Activated CD4-positive, alpha-beta T cell treated with anti-CD3 and anti-CD28 coated beads, Interleukin-10, Interleukin-2, amounts not matched to agents 100 ng/mL and 50 ng/mL, durations not matched to agents 16 hours and 8 hours (primary cell): ENCODE data around the gene RAI14.
"Not testable (repeated sequence)": the region's sequence is repeated elsewhere in the genome, so short reads cannot be mapped to it uniquely, and the experiment has no call there.

Source experiments
- DNase-seq: peaks from one replicate; pipeline ENCODE4 v3.0.0-alpha.2; 2020

Gene RAI14

DNA sequence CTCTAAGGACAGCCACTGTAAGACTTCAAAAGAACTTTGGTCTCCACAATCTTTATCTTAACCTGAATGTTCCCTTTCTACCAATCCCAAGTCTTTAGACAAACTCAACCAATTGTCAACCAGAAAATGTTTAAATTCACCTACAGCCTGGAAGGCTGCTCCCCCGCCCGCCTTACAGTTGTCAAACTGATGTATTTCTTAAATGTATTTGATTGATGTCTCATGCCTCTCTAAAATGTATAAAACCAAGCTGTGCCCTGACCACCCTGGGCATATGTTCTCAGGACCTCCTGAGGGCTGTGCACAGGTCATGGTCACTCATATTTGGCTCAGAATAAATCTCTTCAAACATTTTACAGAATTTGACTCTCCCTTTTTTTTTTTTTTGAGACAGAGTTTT is 45.3 kb downstream of the RAI14 start:
- not testable (repeated sequence) for DNase-seq

DNA sequence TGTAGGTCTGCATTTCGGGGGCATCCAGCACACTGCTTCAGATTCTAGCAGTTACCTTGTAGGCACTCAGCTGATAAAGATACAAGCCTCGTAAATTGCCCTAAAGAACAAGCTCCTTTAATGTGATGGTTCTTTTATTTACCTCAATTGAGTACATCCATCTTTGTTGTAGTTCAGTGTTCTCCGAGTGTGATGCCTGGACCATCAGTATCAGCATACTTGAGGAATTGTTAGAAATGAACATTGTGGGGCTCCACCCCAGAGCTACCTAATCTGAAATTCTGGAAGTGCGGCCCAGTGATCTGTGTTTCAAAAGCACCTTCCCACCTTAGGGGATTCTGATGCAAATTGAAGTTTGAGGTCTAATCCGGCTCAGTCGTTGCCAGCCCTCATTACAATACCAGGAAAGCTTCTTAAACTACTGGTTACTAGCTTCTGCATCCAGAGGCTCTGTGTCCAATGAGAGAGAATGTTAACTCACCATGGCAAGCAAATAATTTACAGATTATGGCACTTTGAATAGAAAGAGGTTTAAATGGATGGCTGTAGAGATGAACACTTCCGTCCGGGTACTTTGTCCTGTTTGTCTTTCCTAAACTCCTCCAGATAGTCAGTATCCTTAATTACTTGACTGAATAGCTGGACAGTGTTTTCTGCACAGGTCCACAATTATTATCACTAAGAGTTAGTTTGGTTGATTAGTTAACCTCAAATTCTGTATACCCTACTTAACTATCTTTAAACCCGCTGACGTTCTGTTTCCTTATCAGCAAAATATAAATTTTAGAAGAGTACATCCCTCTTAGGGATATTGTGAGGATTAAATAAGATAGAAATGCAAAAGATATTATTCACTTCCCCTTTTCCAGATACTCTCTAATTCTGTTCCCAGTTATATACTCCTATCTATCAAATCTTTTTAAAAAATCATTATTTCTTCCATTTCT is 47.9 kb downstream of the RAI14 start:
- DNase-seq: no peak

GRCh38 chr5:34706084-34706483 is 50.0 kb downstream of the RAI14 start:
- no peak for DNase-seq

DNA sequence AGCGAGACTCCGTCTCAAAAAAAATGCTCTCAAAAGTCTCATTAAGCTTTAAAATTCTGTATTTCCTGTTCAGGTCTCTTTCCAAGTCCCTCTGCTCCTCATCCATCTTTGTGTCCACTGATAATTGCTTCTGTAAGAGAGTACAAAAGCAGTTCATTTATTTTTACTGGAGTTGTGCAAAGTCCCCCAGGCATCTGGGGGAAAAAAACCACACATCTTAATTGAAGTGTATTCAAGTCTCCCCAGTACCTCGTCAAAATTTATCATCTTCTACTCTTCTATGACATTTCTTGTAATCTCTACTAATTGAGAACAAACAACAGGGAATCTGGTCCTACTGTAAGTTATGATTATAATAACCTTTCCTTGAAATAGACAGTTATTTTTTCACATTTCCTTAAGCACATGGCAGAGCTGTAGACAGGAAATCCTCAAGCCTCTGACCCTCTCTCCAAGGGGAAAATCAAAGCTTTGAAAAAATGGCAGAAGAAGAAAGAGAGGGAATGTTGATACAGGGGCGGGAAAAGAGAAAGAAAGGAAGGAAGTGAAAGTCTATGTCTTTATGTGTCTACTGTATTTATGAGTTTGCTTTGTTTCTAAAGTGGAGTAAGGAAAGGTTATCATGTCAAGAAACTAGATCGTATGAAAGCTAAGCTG is 51.5 kb downstream of the RAI14 start:
- no peak for DNase-seq

DNA sequence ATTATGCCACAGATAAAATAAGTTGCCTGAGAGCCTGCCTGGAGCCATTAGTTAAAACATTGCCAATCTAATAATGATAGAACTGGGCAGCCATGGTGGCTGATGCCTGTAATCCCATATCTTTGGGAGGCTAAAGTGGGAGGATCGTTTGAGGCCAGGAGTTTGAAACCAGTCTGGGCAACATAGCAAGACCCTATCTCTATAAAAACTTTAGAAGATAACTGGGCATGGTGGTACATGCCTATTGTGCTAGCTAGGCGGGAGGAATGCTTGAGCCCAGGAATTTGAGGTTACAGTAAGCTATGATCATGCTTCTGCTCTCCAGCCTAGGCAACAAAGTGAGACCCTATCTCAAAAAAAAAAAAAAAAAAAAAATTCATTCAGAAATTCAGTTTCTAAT is 52.6 kb downstream of the RAI14 start:
- no peak for DNase-seq

GRCh38 chr5:34709861-34710673 is 53.9 kb downstream of the RAI14 start:
- no peak for DNase-seq

GRCh38 chr5:34712565-34712964 is 56.4 kb downstream of the RAI14 start:
- no peak for DNase-seq

DNA sequence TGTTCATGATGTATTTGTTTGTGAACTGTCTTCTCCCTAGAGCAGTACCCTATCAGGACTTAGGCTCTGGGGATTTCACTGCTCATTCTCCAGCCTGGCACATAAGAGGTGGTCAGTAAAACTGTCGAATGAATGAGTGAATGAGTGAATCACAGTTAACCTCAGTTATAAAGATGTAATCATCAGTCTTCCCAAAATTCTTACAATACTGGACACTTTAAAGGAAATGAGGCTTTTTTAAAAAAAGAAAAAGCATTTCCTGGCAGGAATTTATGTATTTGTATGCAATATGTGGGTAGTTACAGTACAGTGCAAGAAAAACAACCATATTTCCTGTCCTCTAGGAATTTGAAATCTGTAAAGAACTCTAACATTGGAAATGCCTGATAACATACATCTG is 59.6 kb downstream of the RAI14 start:
- DNase-seq: no peak

GRCh38 chr5:34716986-34717385 is 60.9 kb downstream of the RAI14 start:
- no peak for DNase-seq

GRCh38 chr5:34717426-34718327 is 61.5 kb downstream of the RAI14 start:
- no peak for DNase-seq

- no peak for DNase-seq
Observed at GRCh38 chr5:34718516-34718915, 62.4 kb downstream of the RAI14 start.

DNA sequence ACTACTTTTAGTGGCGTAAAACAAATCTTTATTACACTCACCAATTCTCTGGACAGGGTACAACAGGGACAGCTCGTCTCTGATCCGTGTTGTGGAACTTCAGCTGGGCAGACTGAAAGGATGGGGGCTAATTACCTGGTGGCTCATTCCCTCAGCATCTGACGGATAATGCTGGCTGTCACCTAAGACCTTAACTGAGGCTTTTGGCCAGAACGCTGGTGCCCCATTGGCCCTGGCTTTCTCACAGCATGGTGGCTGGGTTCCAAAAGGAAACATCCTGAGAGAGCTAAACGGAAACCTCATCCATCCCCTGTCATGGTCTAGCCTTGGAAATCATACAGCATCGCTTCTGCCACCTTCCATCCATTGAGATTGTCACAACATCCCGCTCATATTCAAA is 62.9 kb downstream of the RAI14 start:
- DNase-seq: no peak

DNA sequence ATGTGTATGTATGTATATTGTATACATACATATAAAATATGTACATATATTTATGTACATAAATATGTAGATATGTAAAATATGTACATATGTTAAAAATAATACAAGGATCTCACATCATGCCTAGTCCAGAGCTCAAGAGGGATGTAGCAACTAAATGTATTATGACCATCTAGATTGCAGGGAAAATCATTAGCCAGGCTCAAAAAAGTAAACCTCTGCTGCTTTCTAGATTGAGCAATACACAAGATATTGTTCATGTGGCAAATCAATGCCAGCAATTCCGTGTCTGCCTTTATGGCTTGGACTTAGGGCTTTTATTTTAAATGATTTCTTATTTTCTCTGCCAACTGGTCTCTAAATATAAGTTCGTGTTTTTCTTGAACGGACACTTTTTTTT is 65.2 kb downstream of the RAI14 start:
- no peak for DNase-seq

DNA sequence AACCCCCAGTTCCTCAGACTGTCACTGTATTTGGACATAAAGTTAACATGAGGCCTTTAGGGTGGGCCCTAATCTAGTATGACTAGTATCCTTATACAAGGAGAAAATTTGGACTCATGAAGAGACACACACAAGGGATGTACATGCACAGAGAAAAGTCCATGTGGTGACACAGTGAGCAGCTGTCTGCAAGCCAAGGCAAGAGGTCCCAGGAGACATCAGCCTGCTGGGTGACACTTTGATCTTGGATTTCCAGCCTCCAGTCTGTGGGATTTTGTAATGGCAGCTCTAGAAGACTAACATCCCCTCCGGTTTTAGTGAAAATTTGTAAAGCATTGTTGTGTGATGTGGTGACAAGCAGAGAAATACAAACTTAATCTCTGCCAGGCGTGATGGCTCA is 66.1 kb downstream of the RAI14 start:
- DNase-seq: no peak

DNA sequence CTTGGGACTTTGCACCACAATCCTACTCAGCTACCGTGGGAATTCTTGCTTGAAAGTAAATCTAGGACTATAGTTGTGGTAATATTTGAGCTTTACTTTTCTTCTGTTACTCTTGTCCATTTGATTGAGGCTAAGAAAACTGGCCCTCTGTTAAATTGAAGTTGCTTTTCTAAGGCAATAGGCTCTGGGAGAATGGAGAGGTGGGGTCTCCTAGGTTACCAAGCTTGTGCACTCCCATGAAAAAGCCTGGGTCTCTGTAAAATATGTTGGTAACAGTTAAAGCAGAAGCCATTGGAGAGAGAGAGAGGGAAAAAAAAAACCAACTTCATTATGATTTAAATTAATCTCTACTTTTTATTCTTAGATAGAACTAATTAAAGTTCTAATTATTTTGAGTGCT is 68.6 kb downstream of the RAI14 start:
- no peak for DNase-seq

DNA sequence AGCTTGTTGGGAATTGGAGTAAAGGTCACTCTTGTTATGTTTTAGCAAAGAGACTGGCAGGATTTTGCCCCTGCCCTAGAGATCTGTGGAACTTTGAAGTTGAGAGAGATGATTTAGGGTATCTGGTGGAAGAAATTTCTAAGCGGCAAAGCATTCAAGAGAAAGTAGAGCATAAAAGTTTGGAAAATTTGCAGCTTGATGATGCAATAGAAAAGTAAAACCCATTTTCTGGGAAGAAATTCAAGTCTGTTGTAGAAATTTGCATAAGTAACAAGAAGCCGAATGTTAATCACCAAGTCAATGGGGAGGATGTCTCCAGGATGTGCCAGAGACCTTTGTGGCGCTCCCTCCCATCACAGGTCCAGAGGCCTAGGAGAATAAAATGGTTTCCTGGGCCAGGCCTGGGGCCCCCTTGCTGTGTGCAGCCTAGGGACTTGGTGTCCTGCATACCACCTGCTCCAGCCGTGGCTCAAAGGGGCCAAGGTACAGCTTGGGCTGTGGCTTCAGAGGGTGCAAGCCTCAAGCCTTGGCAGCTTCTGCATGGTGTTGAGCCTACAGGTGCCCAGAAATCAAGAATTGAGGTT is 71.1 kb downstream of the RAI14 start:
- DNase-seq: not testable (repeated sequence)

- no peak for DNase-seq
Observed at GRCh38 chr5:34728236-34728635, 72.1 kb downstream of the RAI14 start.

DNA sequence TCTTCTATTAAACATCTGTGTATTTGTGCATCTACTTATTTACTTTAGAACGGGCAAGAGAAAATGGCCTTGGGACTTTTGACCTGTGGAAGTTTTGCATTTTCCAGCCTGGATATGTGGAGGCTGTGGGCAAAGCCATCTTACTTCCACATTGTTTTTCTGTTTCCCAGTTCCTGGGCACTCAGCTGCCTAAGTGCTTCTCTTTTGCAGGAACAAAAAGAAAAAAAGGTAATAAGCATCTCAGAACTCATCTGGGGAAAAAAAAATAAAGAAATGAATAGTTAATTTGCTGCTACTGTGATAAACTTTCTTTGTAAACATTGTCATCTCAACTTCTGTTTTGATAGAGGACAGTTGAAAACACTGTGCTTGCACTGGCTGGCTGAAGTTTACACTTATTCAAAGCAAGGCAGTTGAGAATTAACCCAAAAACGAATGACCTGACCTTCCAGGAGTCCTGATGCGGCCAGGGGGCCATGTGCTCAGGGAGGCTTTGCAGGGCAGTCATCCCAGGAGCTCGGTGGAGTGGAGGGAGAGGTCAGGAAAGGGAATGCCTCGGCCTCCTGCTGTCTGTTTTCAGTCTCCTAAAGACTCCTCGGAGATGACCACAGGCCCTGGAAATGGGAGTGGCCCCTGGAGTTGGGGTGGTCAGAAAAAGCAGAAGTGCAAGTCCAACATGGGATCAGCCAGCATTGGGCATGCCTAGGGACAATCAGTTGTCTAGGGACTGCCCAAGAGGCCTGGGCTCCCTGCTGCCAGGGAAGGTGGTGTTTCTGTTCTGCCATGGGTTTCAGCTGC is 75.5 kb downstream of the RAI14 start:
- DNase-seq: no peak

DNA sequence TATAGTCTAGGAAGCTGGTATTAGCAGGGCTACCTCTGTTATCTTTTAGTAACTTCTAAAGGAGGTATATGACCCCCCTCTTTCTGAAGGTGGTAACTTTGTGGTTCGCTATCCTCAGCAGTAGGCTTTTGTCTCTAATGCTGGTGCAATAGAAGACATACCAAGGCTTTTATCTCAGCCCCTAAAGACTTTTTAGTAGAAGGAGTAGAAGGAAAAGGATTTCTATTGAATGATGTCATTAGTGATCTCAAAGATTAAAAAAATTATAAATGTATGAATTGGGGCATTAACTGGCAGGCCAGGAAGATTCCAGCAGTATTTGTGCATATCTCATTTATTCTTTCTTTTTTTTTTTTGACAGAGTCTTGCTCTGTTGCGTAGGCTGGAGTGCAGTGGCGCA is 78.2 kb downstream of the RAI14 start:
- DNase-seq: no peak

DNA sequence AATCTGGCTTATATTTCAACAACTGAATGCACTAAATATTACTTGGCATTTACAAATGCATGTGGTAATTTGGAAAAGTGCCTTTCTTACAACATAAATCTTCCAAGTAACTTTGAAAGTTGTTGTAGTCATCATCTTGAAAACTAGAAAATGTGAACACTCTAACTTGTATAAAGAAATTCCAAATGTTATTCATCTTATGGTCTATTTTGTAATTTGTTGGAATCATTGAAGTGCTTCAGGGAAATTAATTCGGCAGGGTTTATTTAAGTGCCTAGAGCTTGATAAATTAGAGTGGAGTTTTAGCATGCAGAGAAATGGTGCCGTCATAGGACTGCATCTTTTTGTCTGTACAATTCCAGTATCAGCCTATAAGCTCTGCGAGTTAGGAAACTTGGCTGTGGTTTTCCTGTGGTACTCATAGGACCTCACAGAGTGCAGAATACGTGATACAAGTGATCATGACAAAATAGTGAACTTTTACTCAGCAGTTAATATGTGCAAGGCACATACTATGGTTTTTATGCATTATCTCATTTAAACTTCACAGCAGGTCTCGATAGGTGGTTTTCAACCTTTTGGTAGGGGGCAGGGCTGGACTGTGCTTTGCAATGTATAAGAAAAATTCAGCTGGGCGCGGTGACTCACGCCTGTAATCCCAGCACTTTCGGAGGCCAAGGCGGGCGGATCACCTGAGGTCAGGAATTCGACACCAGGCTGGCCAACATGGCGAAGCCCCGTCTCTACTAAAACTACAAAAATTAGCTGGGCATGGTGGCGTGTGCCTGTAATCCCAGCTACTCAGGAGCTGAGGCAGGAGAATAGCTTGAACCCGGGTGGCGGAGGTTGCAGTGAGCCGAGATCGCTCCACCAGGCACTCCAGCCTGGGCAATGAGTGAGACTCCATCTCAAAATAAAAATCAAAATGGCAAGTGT is 79.6 kb downstream of the RAI14 start:
- DNase-seq: no peak
